OCI-M2 (cell line): ENCODE results near the gene GOLM1.
"Not testable (repeated sequence)": the region's sequence is repeated elsewhere in the genome, so short reads cannot be mapped to it uniquely, and the experiment has no call there.

Experiments
- DNase-seq: peaks from one replicate; lab custom pipeline; 2025; ENCODE audit not compliant: unreplicated experiment; lab: John Stamatoyannopoulos, UW

GOLM1 gene

GRCh38 chr9:86098824-86099700 is at the start of gene GOLM1:
TSS of gene GOLM1 (minus strand) at chr9:86099558. CDS start at chr9:86079320, 20,238 bp downstream.
- DNase-seq, result no peak

GRCh38 chr9:86146671-86147070 is 47.3 kb upstream of the GOLM1 start:
- DNase-seq, result not testable (repeated sequence)

- not testable (repeated sequence) for DNase-seq
These were observed 46.6 kb upstream of the GOLM1 start for GRCh38 chr9:86145960-86146359.

- no peak for DNase-seq
These were observed 43.6 kb upstream of the GOLM1 start for GRCh38 chr9:86142973-86143372.

GRCh38 chr9:86141843-86142242 is 42.5 kb upstream of the GOLM1 start:
- no peak for DNase-seq

- no peak for DNase-seq
These were observed 36.0 kb upstream of the GOLM1 start for GRCh38 chr9:86135371-86135770.

- no peak for DNase-seq
These were observed 35.0 kb upstream of the GOLM1 start for GRCh38 chr9:86134361-86134760.

- no peak for DNase-seq
These were observed 29.0 kb upstream of the GOLM1 start for GRCh38 chr9:86128235-86128822.

- DNase-seq, result peak; percentile 35
These were observed 27.9 kb upstream of the GOLM1 start for GRCh38 chr9:86126998-86127972.

- DNase-seq, result no peak
These were observed 23.0 kb upstream of the GOLM1 start for GRCh38 chr9:86122311-86122710.

DNA sequence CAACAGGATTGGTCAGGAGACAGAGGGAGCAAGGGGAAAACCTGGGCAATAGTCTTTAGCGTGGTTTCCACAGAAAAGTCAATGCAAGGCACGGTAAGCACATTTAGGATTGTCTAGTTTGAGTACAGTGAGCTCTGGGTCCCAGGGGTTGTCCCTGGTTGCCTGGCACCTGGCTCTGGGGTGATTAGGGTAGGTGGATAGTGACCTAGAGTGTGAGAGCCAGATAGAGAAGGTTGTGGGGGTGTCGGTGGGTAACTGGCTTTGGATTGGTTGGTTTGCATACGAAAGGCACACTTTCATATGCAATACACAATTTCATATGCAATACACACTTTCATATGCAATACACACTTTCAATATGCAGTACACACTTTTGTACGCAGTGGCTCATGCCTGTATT is 20.1 kb upstream of the GOLM1 start:
- DNase-seq, result no peak

DNA sequence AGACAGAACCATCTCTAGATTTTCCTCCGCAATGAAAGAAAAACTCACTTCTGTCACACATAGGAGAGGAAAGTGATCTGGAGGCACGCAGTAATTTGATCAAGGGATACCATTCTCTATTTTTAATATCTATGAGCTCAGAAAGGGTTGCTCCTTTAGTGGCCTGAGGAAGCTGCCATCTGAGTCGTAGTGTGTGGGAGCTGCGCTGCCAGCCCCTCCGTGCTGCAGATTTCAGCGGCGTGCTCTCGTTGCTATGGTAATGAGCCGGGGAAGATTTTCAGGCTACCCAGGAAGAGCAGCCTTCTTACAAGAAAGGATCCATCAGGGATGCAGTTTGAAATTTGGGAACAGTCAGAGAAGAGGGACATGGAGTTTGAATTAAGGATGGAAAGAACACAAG is 17.1 kb upstream of the GOLM1 start:
- DNase-seq, result no peak

DNA sequence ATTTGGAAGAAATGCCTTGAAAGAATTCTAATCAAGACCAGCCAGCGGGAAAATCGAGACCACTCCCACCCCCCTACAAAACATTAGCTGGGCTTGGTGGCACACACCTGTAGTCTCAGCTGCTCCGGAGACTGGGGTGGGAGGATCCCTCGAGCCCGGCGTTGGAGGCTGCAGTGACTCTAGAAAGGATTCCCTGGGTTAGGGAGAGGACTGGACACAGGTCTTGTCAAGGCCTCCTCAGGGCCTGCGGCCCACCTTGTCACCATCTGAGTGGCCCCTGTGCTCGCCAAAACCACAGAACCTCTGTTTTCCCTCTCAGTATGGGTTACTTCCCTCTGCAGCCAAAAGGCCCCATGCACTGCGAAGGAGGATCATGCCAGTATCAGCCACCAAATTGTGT is 16.5 kb upstream of the GOLM1 start:
- DNase-seq, result no peak

DNA sequence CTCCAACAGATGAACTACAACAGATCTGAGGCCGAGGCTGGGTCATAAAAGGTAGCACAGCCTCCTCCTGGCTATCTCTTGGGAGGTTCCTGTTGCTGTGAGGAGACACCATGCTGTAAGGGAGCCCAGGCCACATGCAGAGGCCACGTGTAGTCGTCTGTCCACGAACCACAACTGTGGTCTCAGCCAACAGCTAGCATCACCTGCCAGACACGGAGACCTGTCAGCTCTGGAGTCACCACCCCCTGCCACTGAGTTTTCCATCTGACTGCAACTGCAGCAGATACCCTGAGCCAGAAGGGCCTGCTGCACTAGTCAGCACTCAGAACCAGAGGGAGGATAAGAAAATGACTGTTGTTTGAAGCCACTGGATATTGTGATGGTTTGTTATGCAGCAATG is 12.7 kb upstream of the GOLM1 start:
- DNase-seq, result no peak

DNA sequence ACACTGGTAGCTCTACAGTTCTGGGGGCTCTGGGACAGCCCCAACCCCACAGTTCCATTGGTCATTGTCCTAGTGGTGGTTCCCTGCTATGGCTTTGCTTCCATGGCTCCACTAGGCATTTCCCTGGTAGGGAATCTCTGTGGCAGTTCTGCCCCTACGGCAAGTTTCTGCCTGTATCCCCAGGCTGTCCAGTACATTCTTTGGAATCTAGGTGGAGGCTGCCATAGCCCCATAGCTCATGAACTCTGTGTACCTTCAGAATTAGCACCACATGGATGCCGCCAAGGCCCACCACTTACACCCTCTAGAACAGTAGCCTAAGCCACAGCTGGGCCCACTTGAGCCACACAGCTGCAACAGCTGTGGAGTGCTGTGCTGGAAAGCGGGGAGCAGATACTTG is 3.3 kb upstream of the GOLM1 start:
- DNase-seq, result no peak

DNA sequence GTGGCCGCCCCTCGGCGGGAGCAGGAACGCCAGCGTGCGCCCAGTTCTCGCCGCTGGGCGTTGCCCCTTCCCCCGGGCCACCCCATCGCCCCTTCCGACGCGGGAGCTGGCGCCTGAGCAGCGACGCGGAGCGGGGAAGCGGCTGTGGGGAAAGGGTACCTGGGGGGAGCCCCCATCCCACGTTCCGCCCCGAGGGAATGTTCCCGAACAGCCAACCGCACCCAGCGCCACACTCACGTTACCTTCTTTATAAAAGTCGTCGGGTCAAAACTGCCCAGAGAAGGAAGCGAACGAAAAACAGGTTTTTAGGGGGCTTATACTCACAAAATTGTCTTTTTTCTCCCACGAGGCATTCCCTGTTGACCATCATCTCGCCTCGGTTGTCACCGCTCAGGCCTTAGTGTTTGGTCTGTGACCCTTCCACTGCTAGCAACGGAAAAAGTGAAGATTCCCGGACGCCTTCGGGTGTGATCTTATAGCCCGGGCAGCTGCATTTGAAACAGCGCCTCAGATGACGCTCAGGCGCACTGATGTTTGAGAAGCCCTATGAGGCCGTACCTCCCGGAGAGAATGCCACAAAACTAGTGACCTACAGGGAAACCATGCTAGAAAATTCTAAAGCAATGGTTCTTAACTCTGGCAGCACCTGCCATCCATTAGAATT is 475 bp upstream of the GOLM1 start:
- no peak for DNase-seq

GRCh38 chr9:86097510-86098224 is 1.7 kb downstream of the GOLM1 start:
- no peak for DNase-seq

- DNase-seq, result no peak
These were observed 3.0 kb downstream of the GOLM1 start for GRCh38 chr9:86096386-86096785.

GRCh38 chr9:86093788-86094555 is 5.4 kb downstream of the GOLM1 start:
- no peak for DNase-seq
